HepG2 (cell line): ENCODE results near the gene NMU. TPM values are rescaled to one million over a fixed set of nuclear protein-coding genes. Genes with fewer than 3 reads are reported as not detected.
A peak's percentile ranks its signal among the peaks of the same experiment; 100 is the strongest.

Source experiments
- HNRNPK ChIP-seq: fragments of 200-400 bp; formaldehyde crosslinking; IDR thresholded peaks from 2 replicates; pipeline ENCODE4 v1.6.1; 2018; ENCODE audit warnings: low read length, low read depth, moderate library complexity, mild to moderate bottlenecking; ENCODE audit not compliant: poor library complexity, severe bottlenecking
- JUN ChIP-seq: sonication (generic); formaldehyde crosslinking; IDR thresholded peaks from 2 replicates; pipeline ENCODE4 v1.4.0; 2020; ENCODE audit warnings: mild to moderate bottlenecking, missing genetic modification reagents
- KIAA2018 ChIP-seq: sonication (generic); formaldehyde crosslinking; IDR thresholded peaks from 2 replicates; pipeline ENCODE4 v1.5.0; 2020; ENCODE audit warnings: mild to moderate bottlenecking, missing genetic modification reagents, borderline replicate concordance
- MZF1 ChIP-seq: sonication (generic); formaldehyde crosslinking; IDR thresholded peaks from 2 replicates; pipeline ENCODE4 v1.8.1; 2023; ENCODE audit warnings: mild to moderate bottlenecking, missing genetic modification reagents, borderline replicate concordance
- NCOR1 ChIP-seq: fragments of 200-600 bp; sonication (generic); IDR thresholded peaks from 2 replicates; pipeline ENCODE4 v1.7.0; 2017; ENCODE audit warnings: antibody characterized with exemption, low read length, borderline replicate concordance
- POGZ ChIP-seq: sonication (generic); formaldehyde crosslinking; IDR thresholded peaks from 2 replicates; pipeline ENCODE4 v1.4.0; 2020; ENCODE audit warnings: mild to moderate bottlenecking, missing genetic modification reagents
- SMYD3 ChIP-seq: sonication (generic); formaldehyde crosslinking; IDR thresholded peaks from 2 replicates; pipeline ENCODE4 v1.8.1; 2023; ENCODE audit warnings: mild to moderate bottlenecking, missing genetic modification reagents
- SRSF1 ChIP-seq: fragments of 200-400 bp; formaldehyde crosslinking; optimal IDR thresholded peaks from 2 replicates; pipeline ENCODE3; 2017; ENCODE audit warnings: mild to moderate bottlenecking, low read depth, low read length, moderate library complexity
- TFDP2 ChIP-seq: sonication (generic); formaldehyde crosslinking; IDR thresholded peaks from 2 replicates; pipeline ENCODE4 v1.4.0; 2020; ENCODE audit warnings: missing genetic modification reagents
- ZFP37 ChIP-seq: sonication (generic); formaldehyde crosslinking; IDR thresholded peaks from 2 replicates; pipeline ENCODE4 v1.4.0; 2020; ENCODE audit warnings: missing genetic modification reagents, borderline replicate concordance
- ZHX1 ChIP-seq: sonication (generic); formaldehyde crosslinking; IDR thresholded peaks from 2 replicates; pipeline ENCODE4 v1.8.1; 2022; ENCODE audit warnings: low read depth, mild to moderate bottlenecking, missing genetic modification reagents
- ZNF138 ChIP-seq: sonication (generic); formaldehyde crosslinking; IDR thresholded peaks from 2 replicates; pipeline ENCODE4 v1.5.0; 2020; ENCODE audit warnings: mild to moderate bottlenecking, low read depth, missing genetic modification reagents
- polyA plus RNA-seq, 8 experiments: library from polyadenylated mRNA; depleted of rRNA in 3 of 8; stranded (reverse) in 7 of 8; unstranded in 1 of 8; fragments of >200 nt; fragmentation: Illumina TruSeq in 4 of 8; extraction: Trizol in 4 of 8; gene quantifications; 2 replicates each; pipeline versions ENCODE4 v1.2.1 to v1.2.3, GENCODE V29; 2011 to 2016; ENCODE audit warnings: low read depth in 4 of 8, missing spikeins in 1 of 8, mixed read lengths in 1 of 8; ENCODE audit not compliant: insufficient read depth in 1 of 8
- total RNA-seq, 5 experiments: library from RNA; depleted of rRNA; stranded (reverse); fragments of >200 nt; fragmentation: Illumina TruSeq; extraction: Trizol; gene quantifications; 2 replicates each; pipeline ENCODE4 v1.2.3, GENCODE V29; 2016; ENCODE audit warnings: low read depth in 1 of 5
- TF ChIP-seq, protein P1 (sequence below): sonication (generic); formaldehyde crosslinking; IDR thresholded peaks from 2 replicates; pipeline ENCODE4 v1.8.1; 2023; ENCODE audit warnings: mild to moderate bottlenecking, missing genetic modification reagents, borderline replicate concordance
- TF ChIP-seq, protein P2 (sequence below): sonication (generic); formaldehyde crosslinking; IDR thresholded peaks from 2 replicates; pipeline ENCODE4 v1.5.0; 2020; ENCODE audit warnings: missing genetic modification reagents, mild to moderate bottlenecking, borderline replicate concordance

The NMU gene
- total and polyA plus RNA-seq, 2 of the 13 experiments (the other 11 are each of a cell fraction or from before 2014, with no cell fraction given), result not detected

DNA sequence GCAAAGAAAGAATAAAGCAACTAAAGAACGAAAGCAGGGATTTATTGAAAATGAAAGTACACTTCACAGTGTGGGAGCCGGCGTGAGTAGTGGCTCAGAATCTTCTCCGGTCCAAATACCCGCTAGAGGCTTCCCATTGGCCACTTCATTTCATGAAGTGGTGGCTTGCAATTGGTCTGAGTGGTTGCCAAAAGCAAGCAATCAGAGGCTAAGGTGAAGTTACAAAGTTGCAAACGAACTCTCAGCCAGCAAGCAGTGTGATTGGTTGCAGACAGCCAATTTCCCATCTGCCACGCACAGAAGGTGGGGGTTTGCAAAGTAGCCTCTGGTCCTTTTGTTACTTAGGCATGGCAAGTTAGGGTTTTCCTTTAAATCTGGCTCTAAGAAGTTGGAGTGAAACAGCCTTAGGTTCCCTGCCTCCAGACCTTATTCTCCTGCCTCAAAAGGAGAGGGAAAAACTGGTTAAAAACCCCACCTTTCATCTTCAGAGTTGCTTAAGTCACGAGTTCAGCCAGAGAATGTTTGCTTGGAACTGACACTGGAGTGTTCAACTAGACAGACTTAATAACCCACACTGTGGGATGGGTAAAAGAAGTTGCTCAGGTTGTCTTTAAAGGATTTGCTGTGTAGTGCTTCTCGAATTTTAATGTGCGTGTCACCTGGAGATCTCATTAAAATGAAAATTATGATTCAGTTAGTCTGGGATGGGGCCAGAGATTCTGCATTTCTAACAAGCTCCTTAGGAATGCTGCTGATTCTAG, 82.5 kb downstream of the NMU start (continued):
- TF ChIP-seq SRSF1 (no peak), ZHX1 (CRISPR knock-in tag) (no peak), HNRNPK (no peak), POGZ (CRISPR knock-in tag) (peak; percentile 53; the same call in 1 of the 2 replicates), SMYD3 (CRISPR knock-in tag) (no peak), JUN (CRISPR knock-in tag) (no peak), ZFP37 (CRISPR knock-in tag) (no peak), KIAA2018 (CRISPR knock-in tag) (no peak), NCOR1 (no peak), MZF1 (CRISPR knock-in tag) (no peak), ZNF138 (CRISPR knock-in tag) (no peak), TFDP2 (CRISPR knock-in tag) (0 out of 2 replicates have a peak, but pooled peaks have one; percentile 28)
- TF ChIP-seq, protein P1, sequence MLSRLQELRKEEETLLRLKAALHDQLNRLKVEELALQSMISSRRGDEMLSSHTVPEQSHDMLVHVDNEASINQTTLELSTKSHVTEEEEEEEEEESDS (CRISPR knock-in tag), result no peak
- TF ChIP-seq, protein P2, sequence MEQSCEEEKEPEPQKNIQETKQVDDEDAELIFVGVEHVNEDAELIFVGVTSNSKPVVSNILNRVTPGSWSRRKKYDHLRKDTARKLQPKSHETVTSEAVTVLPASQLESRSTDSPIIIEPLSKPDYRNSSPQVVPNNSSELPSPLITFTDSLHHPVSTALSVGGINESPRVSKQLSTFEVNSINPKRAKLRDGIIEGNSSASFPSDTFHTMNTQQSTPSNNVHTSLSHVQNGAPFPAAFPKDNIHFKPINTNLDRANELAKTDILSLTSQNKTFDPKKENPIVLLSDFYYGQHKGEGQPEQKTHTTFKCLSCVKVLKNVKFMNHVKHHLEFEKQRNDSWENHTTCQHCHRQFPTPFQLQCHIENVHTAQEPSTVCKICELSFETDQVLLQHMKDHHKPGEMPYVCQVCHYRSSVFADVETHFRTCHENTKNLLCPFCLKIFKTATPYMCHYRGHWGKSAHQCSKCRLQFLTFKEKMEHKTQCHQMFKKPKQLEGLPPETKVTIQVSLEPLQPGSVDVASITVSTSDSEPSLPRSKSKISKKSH, result no peak
